ENCODE measurements around the gene RAD9A.
A peak's percentile ranks its signal among the peaks of the same experiment; 100 is the strongest.

The RAD9A gene

GRCh38 chr11:67371911-67372320 is 19.9 kb upstream of the RAD9A start:
- no peak for DNase-seq (ENCODE audit: low read depth)
- H3K4me3 ChIP-seq (replicated peaks; ENCODE audit: low read depth, low read length): peak overlapping the region; percentile 64
- no peak for TF ChIP-seq CTCF (IDR thresholded peaks at IDR 0.05; ENCODE audit: low read length, missing control alignments)

DNA sequence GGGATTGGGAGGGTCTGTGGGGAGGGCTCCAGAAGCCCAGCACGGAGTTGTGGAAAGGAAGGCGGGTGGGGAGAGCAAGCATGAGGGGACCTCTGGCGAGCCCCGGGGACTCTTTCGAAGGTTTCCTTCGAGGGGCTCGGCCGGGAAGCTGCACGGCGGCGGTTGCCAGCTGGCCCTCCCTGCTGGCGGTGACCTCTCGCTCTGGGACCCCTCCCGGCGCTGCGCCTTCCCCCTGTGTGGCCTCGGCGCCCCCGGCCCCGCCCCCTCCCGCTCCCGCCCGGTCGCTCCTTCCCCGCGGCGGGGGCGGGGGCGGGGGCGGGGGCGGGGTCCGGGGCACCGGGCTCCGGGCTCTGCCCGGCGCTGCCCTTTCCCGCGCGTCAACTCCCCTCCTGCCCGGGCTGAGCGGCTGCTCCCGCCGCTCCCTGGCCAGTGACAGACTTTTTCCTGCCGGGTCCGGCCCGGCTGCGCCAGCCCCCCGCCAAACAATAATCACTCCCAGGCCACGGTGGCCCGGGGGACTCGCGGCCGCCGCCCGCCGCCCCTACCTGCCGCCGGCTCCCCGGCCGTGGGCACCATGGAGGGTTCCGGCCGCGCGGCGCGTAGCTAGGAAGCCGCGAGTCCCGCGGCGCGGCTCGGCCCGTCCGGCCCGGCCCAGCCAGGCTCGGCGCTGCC is 19.3 kb upstream of the RAD9A start:
- H3K4me3 ChIP-seq (replicated peaks; ENCODE audit: low read depth, low read length): peak overlapping the region; percentile 64
- DNase-seq (ENCODE audit: low read depth): no peak
- no peak for TF ChIP-seq CTCF (IDR thresholded peaks at IDR 0.05; ENCODE audit: low read length, missing control alignments)

DNA sequence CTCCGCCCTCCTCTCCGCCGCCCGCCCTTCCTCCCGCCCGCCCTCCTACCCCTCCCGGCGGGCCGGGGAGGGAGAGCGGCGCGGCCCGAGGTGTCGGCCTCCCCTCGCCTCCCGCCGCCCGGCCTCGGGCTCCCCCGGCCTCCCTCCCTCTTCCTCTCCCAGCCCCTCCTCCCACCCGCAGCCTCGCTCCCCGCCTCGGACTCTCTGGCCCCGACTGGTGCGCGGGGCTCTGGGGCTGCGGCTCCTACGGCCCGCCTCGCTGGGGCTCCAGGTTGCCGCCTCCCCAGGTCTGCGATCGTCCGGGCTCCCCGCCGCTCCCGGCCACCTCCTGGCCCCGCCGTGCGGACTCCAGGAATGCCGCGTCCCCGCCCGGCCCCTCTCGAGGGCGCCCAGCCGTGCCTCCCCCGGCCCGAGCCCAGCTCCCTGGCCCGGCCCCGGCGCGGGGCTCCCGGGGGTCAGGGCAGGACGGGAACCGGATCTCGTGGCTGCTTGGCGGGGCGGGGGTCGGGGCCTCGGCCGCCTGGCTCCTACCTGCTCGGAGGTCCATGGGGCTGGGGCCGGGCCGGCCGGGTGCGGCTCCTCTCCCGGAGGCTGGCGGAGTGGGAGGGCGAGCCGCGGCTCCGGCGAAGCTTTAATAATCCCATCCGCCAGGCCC is 18.7 kb upstream of the RAD9A start, which contains the start of gene CLCF1:
Gene CLCF1, minus strand, starts transcription at position 606 of the 655 bp plus-strand sequence. Its CDS starts 59 bp downstream, at position 547.
- DNase-seq (ENCODE audit: low read depth): peak; percentile 74

GRCh38 chr11:67373648-67374570 is 17.9 kb upstream of the RAD9A start:
- peak; percentile 95 for DNase-seq (ENCODE audit: low read depth)
- peak overlapping the region; percentile 64 for H3K4me3 ChIP-seq (replicated peaks; ENCODE audit: low read depth, low read length)
- TF ChIP-seq CTCF (IDR thresholded peaks at IDR 0.05; ENCODE audit: low read length, missing control alignments): peak; percentile 28

More for the DNA sequence above, 18.7 kb upstream of the RAD9A start, which contains the start of gene CLCF1:
- peak within 1 kb of the TSS; percentile 64 for H3K4me3 ChIP-seq (replicated peaks; ENCODE audit: low read depth, low read length)
- no peak for TF ChIP-seq CTCF (IDR thresholded peaks at IDR 0.05; ENCODE audit: low read length, missing control alignments)

DNA sequence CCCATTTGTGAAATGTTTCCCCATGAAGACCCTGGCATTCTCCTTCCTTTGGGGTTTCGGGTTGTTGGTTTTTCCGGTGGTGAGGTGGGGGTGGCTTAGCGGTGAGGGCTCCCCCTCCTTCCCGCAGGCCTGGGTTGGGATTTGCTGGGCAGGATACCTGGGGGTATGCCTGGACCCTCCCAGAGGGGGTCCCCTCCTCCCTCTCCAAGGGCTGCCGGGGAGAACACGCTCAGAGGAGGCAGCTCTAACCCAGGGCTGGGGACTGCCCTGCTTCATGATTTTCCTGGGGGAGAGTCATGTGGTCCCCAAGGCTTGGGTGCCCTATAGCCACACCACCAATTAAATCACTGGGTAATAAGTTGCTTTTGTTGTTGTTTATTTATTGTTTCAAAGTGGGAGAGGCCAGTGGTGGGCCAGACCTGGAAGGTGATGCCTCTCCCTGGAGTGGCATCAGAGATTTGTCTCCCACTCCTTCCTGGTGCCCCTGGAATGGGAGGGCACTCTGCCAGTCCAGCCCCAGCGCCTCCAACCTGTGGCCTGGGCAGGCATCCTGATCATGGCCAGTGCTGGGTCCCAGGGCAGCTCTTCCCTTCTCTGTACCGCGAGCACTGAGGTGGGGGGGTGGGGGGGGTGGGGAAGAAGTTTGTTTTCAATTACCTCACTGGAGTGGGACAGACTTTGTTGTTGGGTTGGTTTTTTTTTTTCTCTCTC is 17.1 kb upstream of the RAD9A start:
- no peak for TF ChIP-seq CTCF (IDR thresholded peaks at IDR 0.05; ENCODE audit: low read length, missing control alignments)
- no peak for DNase-seq (ENCODE audit: low read depth)
- peak overlapping the region; percentile 64 for H3K4me3 ChIP-seq (replicated peaks; ENCODE audit: low read depth, low read length)

DNA sequence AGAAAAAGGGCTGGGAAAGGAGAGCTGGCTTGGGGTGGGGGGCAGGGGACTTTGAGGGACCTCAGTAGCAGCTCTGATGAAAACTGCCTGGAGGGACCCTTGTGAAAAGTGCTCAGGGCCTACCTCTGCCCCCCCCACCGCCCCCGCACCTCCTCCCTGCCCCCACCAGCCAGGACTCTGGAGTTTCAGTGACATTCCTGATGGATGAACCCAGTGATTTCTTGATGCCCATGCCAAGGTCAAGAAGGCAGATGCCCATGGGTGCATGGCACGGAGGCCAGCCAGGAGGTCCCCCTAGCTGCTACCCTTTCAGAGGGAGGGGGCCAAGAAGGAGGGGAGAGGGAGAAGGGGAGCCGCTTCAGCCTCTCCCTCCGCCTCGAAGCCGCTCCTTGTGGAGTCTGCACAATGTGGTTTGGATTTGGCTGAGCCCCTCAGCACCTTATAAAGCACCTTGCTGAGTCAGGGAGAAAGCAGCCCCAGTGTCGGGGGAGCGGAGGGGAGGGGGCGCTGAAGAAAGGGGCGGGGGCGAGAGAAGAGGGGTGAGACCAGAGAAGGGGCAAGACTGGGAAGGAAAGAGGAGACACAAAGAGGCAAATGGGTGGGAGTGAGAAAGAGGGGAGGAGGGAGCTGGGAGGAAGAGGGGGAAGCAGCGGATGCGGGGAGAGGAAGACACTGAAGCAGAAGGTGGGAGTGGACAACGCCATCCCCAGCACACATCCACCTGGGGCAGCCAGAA is 16.3 kb upstream of the RAD9A start:
- no peak for TF ChIP-seq CTCF (IDR thresholded peaks at IDR 0.05; ENCODE audit: low read length, missing control alignments)
- no peak overlapping the region for H3K4me3 ChIP-seq (replicated peaks; ENCODE audit: low read depth, low read length)

More for the DNA sequence above, 16.3 kb upstream of the RAD9A start:
- DNase-seq (ENCODE audit: low read depth): no peak

All from fibroblast of pulmonary artery (primary cell).